NCI-H1436 (cell line): ENCODE data around the gene ARHGEF37.
"Not testable (repeated sequence)": the region's sequence is repeated elsewhere in the genome, so short reads cannot be mapped to it uniquely, and the experiment has no call there.

ENCODE experiments used
- DNase-seq: peaks from one replicate; lab custom pipeline; 2025; lab: John Stamatoyannopoulos, UW

ARHGEF37 gene

GRCh38 chr5:149564542-149565140, 16.7 kb upstream of the ARHGEF37 start:
- peak; percentile 62 for DNase-seq

- DNase-seq = no peak
Observed at GRCh38 chr5:149567226-149567625, 14.1 kb upstream of the ARHGEF37 start.

GRCh38 chr5:149572170-149572569, 9.1 kb upstream of the ARHGEF37 start:
- no peak for DNase-seq

GRCh38 chr5:149572576-149573231, 8.6 kb upstream of the ARHGEF37 start:
- no peak for DNase-seq

GRCh38 chr5:149575131-149575530, 6.2 kb upstream of the ARHGEF37 start:
- no peak for DNase-seq

GRCh38 chr5:149576021-149576420, 5.3 kb upstream of the ARHGEF37 start:
- DNase-seq = no peak

GRCh38 chr5:149578896-149579295, 2.4 kb upstream of the ARHGEF37 start:
- no peak for DNase-seq

GRCh38 chr5:149580808-149581191, 498 bp upstream of the ARHGEF37 start:
- DNase-seq = no peak

GRCh38 chr5:149581931-149582768, 852 bp downstream of the ARHGEF37 start:
- DNase-seq = no peak

- no peak for DNase-seq
Observed at GRCh38 chr5:149583394-149583793, 2.1 kb downstream of the ARHGEF37 start.

GRCh38 chr5:149584121-149584520, 2.8 kb downstream of the ARHGEF37 start:
- DNase-seq = no peak

- DNase-seq = no peak
Observed at GRCh38 chr5:149585910-149586309, 4.6 kb downstream of the ARHGEF37 start.

GRCh38 chr5:149586708-149587318, 5.5 kb downstream of the ARHGEF37 start:
- no peak for DNase-seq

GRCh38 chr5:149588936-149589335, 7.6 kb downstream of the ARHGEF37 start:
- DNase-seq = no peak

- no peak for DNase-seq
Observed at GRCh38 chr5:149593370-149593769, 12.1 kb downstream of the ARHGEF37 start.

- DNase-seq = no peak
Observed at GRCh38 chr5:149594206-149594895, 13.1 kb downstream of the ARHGEF37 start.

- DNase-seq = not testable (repeated sequence)
Observed at GRCh38 chr5:149595105-149595504, 13.8 kb downstream of the ARHGEF37 start.

GRCh38 chr5:149596712-149597111, 15.4 kb downstream of the ARHGEF37 start:
- DNase-seq = no peak

GRCh38 chr5:149597618-149598017, 16.3 kb downstream of the ARHGEF37 start:
- DNase-seq = no peak

GRCh38 chr5:149598234-149598633, 16.9 kb downstream of the ARHGEF37 start:
- DNase-seq = not testable (repeated sequence)

GRCh38 chr5:149598966-149599365, 17.7 kb downstream of the ARHGEF37 start:
- no peak for DNase-seq

- no peak for DNase-seq
Observed at GRCh38 chr5:149599375-149599774, 18.1 kb downstream of the ARHGEF37 start.
